Measurements from ENCODE around the gene EBI3.
"Not testable (repeated sequence)": the region's sequence is repeated elsewhere in the genome, so short reads cannot be mapped to it uniquely, and the experiment has no call there.

DNA sequence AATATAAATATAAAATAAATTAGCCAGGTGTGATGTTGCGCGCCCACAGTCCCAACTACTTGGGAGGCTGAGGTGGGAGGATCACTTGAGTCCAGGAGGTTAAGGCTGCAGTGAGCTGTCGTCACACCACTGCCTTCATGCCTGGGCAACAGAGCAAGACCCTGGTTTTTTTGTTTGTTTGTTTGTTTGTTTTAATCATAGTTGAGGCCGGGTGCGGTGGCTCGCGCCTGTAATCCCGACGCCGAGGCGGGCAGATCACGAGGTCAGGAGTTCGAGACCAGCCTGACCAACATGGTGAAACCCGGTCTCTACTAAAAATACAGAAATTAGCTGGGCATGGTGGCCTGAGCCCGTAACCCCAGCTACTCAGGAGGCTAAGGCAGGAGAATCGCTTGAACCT, 8.2 kb downstream of the EBI3 start:
- not testable (repeated sequence) for TF ChIP-seq POLR2AphosphoS5 (IDR thresholded peaks at IDR 0.05); EZH2 (IDR thresholded peaks at IDR 0.05; ENCODE audit: borderline replicate concordance, insufficient read depth, low read length, poor library complexity, severe bottlenecking); CTCF (IDR thresholded peaks at IDR 0.05; ENCODE audit: poor library complexity, severe bottlenecking); RAD21 (conservative IDR thresholded peaks at IDR 0.05); TAF1 (IDR thresholded peaks at IDR 0.05; ENCODE audit: low read depth)

All from neural cell (in vitro differentiated cells).